Measurements from ENCODE around the gene ATXN8OS. TPM values are rescaled to one million over a fixed set of nuclear protein-coding genes. Genes with fewer than 3 reads are reported as not detected.

Gene ATXN8OS
- total RNA-seq, 3 donors from 2014 or later = not detected

GRCh38 chr13:70172946-70173597, 65.4 kb downstream of the ATXN8OS start:
- intact Hi-C loops (cut with DNase I; ENCODE audit: low total_unique reads) = no loop called here
- no peaks in the 10 kb centered on the region for H3K4me1 ChIP-seq
- H3K27ac ChIP-seq = no peak overlapping the region
- TF ChIP-seq POLR2A (IDR thresholded peaks at IDR 0.05) = no peak
- TF ChIP-seq POLR2AphosphoS5 (IDR thresholded peaks at IDR 0.05) = no peak
- TF ChIP-seq CTCF (IDR thresholded peaks at IDR 0.05) = no peak
- DNase-seq (ENCODE audit: low spot score in 2 of 2) = no peak
- no peaks in the 10 kb centered on the region for H3K36me3 ChIP-seq
- no peaks in the 10 kb centered on the region for H3K27me3 ChIP-seq
- no peak overlapping the region for H3K4me3 ChIP-seq
- H3K9me3 ChIP-seq = no peaks in the 10 kb centered on the region

GRCh38 chr13:70173598-70173959, 66.0 kb downstream of the ATXN8OS start:
- Histone ChIP-seq H3K36me3 (no peaks in the 10 kb centered on the region), H3K4me3 (no peak overlapping the region), H3K9me3 (no peaks in the 10 kb centered on the region), H3K27ac (no peak overlapping the region), H3K27me3 (no peaks in the 10 kb centered on the region), H3K4me1 (no peaks in the 10 kb centered on the region)
- DNase-seq (ENCODE audit: low spot score in 2 of 2) = no peak
- TF ChIP-seq POLR2A (IDR thresholded peaks at IDR 0.05) (no peak), POLR2AphosphoS5 (IDR thresholded peaks at IDR 0.05) (no peak), CTCF (IDR thresholded peaks at IDR 0.05) (no peak)
- intact Hi-C loops (cut with DNase I; ENCODE audit: low total_unique reads) = no loop called here

GRCh38 chr13:70178346-70178745, 70.7 kb downstream of the ATXN8OS start:
- Histone ChIP-seq H3K36me3 (no peaks in the 10 kb centered on the region), H3K27me3 (no peaks in the 10 kb centered on the region), H3K4me3 (no peak overlapping the region), H3K9me3 (no peaks in the 10 kb centered on the region), H3K27ac (no peak overlapping the region), H3K4me1 (no peaks in the 10 kb centered on the region)
- TF ChIP-seq POLR2AphosphoS5 (IDR thresholded peaks at IDR 0.05) = no peak
- no peak for TF ChIP-seq CTCF (IDR thresholded peaks at IDR 0.05)
- TF ChIP-seq POLR2A (IDR thresholded peaks at IDR 0.05) = no peak
- DNase-seq (ENCODE audit: low spot score in 2 of 2) = no peak
- intact Hi-C loops (cut with DNase I; ENCODE audit: low total_unique reads) = no loop called here

Other genes with a start within 250 kb of the ATXN8OS start
- gene KLHL1, start 626 bp downstream of the ATXN8OS start, total RNA-seq = not detected

Measured in breast epithelium (tissue), 4 donors.